Fibroblast of lung (primary cell): Measurements from ENCODE around the gene HIRA.

Experiments used
- EZH2 ChIP-seq: IDR thresholded peaks from 2 replicates; pipeline ENCODE4 v1.5.1; 2012; ENCODE audit warnings: low read length, control low read depth, mild to moderate bottlenecking; ENCODE audit errors: missing control alignments
- TF ChIP-seq, protein P1 (sequence below), 2 donors: IDR thresholded peaks in 1 of 2; conservative IDR thresholded peaks in 1 of 2; 1 replicate in 1 of 2; 2 replicates in 1 of 2; pipeline ENCODE4 v1.5.1; 2011 to 2012; ENCODE audit warnings: low read length in 2 of 2, control low read depth in 1 of 2, inconsistent platforms in 1 of 2, low read depth in 1 of 2, mild to moderate bottlenecking in 1 of 2

DNA sequence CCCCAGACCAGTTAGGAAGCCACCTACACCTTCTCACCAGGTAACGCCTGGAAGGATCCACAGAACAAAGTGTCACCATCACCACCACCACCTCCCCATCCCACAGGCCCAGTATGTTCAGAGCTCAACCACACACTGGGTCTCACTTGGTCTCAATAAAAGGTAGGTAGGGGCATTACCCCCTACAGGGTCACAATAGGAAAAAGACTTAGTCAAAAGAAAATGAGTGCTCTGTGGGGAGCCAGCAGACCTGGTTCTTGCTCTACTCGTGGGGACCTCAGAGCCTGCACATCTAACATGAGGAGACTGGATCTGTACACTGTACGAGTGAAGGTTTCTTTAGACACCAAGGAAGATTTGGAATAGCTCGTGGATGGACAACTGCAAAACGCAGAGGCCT lies 49.3 kb downstream of the HIRA start:
- TF ChIP-seq, protein P1, sequence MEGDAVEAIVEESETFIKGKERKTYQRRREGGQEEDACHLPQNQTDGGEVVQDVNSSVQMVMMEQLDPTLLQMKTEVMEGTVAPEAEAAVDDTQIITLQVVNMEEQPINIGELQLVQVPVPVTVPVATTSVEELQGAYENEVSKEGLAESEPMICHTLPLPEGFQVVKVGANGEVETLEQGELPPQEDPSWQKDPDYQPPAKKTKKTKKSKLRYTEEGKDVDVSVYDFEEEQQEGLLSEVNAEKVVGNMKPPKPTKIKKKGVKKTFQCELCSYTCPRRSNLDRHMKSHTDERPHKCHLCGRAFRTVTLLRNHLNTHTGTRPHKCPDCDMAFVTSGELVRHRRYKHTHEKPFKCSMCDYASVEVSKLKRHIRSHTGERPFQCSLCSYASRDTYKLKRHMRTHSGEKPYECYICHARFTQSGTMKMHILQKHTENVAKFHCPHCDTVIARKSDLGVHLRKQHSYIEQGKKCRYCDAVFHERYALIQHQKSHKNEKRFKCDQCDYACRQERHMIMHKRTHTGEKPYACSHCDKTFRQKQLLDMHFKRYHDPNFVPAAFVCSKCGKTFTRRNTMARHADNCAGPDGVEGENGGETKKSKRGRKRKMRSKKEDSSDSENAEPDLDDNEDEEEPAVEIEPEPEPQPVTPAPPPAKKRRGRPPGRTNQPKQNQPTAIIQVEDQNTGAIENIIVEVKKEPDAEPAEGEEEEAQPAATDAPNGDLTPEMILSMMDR (conservative IDR thresholded peaks at IDR 0.05 in 1 of 2, IDR thresholded peaks at IDR 0.05 in 1 of 2; ENCODE audit: low read depth in 1 of 2, low read length in 2 of 2), result no peak
- no peak for TF ChIP-seq EZH2
